ENCODE data around the gene LASP1.
A peak's percentile ranks its signal among the peaks of the same experiment; 100 is the strongest.

LASP1 gene

DNA sequence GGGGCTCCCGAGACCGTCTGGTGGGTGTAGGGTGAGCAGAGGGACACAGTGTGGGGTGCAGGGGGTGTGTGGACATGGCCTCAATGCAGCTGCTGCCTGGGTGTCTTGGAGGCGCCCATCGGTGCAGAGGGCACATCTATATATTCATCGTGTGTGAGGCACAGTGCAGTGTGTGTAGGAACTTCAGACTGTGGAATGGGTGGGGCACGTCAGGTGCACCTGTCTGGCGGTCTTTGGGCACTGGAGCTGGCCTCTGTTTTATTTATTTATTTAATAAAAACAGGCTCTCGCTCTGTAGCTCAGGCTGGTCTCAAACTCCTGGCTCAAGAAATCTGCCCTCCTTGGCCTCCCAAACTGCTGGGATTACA lies 16.8 kb downstream of the LASP1 start:
- DNase-seq (ENCODE audit: low spot score), result no peak

DNA sequence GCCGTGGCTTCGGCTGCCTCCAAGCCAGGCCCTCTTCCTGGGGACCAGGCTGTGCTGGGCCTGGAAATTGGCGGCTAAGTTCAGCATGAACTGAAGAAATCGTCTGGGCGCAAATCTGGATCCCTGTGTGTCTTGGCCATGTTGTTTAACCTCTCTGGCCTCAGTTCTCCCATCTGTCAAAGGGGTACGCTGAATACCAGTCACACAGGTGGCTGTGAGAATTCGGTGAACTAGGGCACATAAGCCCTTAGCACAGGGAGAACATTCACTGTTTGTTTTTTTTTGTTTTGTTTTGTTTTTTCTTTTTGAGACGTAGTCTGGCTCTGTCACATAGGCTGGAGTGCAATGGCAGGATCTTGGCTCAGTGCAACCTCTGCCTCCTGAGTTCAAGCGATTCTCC lies 19.0 kb downstream of the LASP1 start:
- DNase-seq (ENCODE audit: low spot score), result no peak

DNA sequence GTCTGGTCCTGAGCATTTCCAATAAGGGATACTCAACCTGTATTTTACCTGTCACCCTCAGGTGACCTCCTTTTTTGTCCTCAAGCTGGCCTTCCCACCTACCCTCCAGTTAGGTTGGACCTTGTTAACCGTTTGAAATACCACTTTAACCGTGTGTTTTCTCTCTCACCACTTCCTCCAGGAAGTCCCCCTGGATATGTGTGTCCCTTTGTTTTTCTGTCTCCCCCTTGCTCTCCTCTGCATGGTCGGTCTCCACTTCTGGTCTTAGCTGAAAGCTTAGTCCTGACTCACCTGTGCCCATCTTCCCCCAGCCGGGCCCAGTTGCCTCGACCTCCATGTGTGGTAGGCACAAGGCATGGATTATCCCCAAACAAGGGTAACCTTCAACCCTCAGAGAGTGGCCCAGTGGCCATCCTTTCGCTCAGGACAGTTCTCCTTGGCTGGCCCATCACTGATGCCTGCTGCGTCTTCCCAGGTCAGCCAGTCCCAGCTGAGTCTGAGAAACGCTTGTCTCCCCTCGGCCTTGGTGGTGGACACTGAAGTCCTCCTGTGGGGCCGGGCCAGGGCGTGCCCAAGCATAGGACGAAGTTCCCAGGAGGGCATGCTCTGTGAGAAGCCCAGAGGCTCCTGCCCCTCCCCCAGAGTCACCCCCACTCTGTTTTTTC lies 20.0 kb downstream of the LASP1 start:
- DNase-seq (ENCODE audit: low spot score), result no peak

DNA sequence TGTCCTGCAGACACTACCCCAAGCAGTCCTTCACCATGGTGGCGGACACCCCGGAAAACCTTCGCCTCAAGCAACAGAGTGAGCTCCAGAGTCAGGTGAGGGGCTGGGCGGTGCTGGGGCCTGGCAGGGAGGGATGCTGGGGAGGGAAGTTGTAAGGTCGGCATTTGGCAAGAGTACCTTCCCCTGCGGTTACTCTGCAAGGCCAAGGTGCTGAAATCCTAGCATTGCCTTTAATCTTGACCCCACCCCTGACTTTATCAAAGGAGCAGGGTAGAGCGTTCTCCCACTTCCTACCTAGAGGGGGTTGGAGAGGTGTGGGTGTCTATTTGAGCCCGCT lies 20.5 kb downstream of the LASP1 start:
- DNase-seq (ENCODE audit: low spot score), result no peak

DNA sequence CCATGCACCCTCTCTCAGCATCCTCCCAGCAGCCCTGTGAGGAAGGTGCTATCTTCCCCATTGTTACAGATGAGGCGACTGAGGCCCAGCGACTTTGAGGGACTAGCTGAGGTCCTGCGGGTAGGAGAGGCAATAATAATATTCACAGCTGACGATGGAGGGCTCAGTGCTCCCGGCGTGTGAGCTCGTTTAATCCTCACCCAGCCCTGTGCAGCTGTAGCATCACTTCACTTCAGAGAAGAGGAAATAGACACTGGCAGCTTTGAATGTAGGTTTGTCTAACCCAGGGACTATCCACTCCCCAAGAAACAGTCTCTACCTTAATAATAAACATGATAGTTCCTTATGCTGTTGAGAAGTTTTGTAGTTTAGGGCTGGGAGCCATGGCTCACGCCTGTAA lies 21.6 kb downstream of the LASP1 start:
- DNase-seq (ENCODE audit: low spot score), result no peak

DNA sequence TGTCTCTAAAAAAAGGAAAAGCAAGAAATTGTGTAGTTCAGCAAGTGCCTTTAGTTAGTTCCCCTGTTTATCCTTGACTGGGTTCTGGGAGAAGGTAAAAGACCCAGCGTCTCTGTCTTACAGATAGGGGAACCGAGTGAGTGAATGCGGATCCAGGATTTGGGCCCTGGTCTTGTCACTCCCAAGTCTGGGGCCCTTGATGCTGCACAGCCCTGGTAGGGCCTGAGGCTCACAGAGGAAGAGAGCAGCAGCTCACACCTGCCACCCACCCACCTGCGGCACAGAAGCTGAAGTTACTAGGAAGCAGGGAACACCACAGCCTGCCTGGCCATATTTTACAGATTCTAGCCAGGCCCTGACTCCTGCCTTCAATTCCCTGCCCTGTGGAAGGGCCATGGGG lies 22.2 kb downstream of the LASP1 start:
- no peak for DNase-seq (ENCODE audit: low spot score)

DNA sequence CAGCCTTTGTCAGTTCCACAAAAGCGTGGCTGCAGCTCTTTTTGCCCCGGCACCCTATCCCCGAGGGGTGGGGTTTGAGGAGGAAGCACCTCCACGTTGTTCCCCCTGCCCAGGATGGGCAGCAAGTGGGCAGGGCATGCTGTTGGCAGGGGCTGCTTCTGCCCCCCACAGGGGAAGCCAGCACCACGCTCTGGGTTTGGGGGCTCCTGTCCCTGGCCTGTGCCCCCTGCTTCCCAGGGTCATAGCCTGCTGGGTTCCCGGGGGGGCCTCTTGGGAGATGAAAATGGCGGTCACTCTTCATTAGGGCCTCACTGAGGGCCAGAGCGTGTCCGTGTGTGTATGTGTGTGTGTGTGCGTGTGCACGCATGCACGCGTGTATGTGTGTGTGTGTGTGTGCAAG lies 22.8 kb downstream of the LASP1 start:
- no peak for DNase-seq (ENCODE audit: low spot score)

DNA sequence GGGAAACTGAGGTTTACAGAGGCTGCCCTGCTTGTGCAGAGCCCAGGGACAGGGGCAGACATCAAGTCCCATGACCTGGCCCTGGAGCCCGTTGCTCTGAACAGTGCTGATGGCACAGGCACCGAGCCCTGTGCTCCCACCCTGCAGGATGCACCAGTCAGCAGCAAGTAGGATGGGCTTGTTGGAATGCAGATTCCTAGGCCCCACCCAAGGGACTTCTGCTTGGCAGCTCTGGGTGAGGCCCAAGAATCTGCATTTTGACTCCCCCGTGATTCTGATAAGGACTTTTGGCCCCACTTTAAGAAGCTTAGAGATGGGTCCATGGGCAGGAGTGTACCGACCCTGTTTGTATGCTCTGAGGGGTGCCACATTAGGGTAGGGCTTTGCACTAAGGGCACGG lies 23.3 kb downstream of the LASP1 start:
- DNase-seq (ENCODE audit: low spot score), result no peak

DNA sequence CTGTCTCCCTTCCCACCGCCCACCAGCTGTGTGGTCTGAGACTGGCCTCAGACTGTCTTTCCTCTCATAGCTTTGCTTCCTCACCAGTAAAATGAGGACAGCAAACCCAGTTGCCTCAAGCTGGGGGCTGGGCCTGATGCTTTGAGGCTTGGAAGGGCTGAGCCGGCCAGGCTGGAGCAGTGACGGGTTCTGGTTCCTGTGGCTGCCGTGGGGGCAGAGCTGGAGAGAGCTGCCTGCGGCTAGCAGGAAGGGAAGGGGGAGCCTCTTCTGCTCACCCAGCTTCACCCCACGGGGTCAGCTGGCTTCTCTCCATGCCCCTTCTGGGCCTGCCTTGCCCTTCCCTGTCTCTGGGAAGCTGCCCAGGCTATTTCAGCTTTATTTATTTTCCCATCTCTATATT lies 23.7 kb downstream of the LASP1 start:
- DNase-seq (ENCODE audit: low spot score), result no peak

DNA sequence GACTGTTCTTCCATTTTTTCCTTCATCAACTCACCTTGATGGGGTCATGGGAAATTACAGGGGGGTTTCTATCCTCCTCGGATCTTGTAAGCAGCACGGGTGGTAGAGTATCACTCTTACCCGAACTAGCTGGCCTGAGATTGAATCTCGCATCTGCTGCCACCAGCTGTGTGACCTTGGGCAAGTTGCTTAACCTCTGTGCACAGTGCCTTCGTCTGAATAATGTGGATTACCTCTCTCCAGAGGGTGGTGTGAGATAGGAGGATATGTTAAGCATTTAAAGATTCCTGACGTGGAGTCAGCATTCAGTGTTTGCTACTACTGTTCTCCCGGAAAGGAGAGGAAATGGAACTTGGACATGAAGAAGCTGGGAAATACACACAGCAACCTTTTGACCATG lies 24.4 kb downstream of the LASP1 start:
- DNase-seq (ENCODE audit: low spot score), result no peak

DNA sequence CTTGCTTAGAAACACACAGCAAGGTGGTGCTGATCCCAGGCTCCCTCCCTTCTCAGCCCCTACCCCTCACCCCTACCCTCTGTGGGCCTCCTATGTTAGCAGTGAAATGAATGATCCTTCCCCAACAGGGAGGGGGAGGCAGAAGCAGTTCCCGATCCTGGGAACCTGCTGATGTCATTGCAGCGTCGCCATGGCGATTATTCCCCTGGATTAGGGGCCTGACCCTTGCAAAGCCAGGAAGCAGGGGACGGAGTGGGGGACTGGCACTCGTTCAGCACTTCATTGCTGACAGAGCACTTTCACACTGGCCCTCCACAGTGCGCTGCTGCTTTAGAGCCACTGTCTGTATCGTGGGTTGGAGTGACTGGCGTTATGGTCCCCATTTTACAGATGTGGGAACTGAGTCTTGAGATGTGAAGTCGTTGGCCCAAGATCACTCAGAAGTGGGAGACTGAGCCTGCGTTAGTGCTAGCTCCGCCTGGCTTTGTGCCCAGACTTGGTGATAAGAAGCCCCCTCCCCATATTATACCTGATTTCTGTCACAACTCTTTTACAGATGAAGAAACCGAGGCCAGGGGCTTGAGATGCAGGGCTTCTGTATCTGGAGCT lies 26.6 kb downstream of the LASP1 start:
- no peak for DNase-seq (ENCODE audit: low spot score)

DNA sequence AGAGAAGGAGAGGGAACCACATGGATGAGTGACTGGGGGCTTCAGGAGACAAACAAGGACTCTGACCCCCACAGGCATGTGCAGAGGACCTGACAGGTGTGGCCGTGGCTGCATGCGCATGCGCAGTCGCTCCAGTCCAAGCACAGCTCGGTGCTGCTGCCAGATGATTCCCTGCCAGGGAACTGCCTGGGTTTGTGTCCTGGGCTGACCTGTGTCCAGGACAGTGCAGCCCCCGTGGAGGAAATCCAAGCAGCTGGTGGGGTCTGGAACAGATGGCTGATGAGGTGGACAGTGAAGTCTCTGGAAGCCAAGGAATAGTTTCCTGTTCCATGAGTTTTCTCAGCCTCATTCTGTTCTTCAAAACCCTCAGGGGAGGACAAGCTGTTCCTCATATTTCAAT lies 27.3 kb downstream of the LASP1 start:
- no peak for DNase-seq (ENCODE audit: low spot score)

DNA sequence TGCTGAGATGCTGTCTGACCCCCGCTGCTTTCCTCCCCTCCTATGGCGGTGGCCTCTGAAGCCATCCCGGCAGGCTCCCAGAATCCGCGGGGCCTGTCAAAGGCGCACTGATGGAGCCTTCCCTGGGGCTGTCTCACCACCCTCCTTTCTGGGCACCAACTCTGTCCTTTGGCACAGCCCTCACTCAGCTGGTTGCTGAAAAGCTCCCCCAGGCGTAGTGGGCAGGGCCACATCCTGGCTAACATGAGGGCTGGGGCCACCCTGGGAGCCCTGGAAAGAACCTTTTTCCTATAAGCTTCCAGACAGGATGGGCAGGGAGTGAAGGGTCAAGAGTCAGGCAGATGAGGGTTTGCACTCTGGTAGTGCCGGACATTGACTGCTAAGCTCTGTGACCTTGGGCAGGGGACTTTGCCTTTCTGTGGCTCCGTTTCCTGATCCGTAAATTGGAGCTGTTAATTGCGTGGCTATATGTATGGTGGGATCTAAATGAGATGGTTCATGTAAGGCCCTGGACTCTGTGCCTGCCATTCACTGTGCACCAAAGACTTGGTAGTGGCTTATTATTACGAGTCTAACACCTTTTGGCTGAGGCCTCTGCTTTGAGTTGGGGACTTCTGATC lies 27.9 kb downstream of the LASP1 start:
- no peak for DNase-seq (ENCODE audit: low spot score)

DNA sequence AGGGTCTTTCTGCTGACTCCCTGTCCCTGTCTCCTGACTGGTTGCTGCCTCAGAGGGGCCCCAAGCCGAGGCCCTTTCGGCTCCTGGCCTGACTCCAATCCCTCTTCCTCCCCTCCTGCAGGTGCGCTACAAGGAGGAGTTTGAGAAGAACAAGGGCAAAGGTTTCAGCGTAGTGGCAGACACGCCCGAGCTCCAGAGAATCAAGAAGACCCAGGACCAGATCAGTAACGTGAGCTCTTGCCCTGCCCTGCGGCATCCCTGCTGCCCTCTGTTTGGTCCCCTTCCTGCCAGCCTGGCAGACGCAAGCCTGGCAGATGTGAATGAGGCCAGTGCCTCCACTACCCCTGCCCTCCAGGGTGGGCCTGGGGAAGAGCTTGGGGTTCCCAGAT lies 28.4 kb downstream of the LASP1 start:
- DNase-seq (ENCODE audit: low spot score), result no peak

DNA sequence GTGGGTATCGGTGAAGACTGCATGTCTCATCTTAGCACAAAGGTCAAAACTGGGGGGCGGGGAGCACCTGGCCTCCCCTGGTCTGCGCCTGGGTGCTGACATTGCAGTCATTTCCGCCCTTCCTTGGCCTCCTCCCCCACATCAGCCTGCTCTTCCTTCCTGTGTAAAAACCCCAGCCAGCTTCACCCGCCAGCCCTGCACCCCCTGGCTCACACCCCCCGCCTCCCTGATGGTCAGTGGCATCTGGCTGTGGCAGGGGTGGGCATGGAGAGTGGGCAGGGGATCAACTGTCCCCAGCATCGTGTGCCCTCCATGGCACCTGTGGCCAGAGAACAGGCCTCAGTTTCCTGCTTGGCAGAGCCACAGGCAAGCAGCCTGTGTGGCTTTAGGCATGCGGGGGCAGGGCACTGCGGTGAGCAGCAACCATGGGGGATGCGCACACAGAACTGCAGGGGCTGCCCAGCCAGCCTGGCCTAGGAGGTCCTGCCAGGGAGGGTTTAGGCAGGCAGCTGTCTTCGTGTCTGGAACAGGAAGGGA lies 29.0 kb downstream of the LASP1 start:
- DNase-seq (ENCODE audit: low spot score), result no peak

DNA sequence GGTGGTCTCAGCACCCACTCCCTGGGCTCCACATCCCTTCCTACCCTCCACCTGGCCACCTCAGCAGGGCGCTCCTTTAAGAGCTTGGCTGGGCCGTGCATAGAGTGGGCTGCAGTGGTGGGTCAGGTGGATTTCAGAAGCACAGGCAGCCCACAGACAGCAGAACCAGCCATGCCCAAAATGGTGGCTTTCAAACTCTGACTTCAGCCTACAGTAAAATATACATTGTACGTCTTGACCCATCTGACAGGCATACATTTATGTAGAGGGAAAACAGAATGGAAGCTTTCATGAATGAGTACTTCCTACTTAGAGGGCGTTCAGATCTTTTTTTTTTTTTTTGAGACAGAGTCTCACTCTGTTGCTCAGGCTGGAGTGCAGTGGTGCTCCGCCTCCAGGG lies 29.6 kb downstream of the LASP1 start:
- DNase-seq (ENCODE audit: low spot score), result no peak

DNA sequence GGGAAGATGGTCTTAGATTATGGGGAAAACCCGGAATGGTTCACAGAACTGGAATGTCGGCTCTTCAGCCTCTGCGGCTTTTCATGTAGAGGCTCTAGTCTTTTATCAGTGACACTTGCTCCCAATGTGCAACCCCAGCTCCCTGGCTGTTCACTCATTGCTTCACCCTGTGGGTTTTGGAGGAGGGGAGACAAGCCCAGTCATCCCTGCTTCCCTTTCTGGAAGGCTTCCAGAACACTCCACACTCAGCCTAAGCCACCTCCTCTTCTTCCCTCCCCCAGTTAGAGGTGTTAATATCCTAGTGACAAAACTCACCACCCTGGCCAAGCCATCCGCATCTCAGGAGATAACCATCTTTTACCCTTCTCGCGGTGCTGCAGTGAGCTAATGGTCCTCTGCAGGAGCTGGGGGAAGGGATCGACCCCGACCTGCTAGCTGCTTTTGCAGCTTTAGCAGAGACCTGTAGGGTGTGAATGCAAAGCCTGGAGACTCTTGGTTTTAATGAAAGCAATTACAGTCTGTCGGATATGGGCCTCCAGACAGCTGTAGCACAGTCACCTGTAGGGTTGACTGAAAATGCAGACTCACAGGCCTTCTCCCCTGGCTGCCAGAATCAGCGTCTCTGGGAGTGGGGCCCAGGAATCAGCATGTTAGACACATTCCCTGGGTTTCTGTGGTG lies 31.3 kb downstream of the LASP1 start:
- peak; percentile 96 for DNase-seq (ENCODE audit: low spot score)

DNA sequence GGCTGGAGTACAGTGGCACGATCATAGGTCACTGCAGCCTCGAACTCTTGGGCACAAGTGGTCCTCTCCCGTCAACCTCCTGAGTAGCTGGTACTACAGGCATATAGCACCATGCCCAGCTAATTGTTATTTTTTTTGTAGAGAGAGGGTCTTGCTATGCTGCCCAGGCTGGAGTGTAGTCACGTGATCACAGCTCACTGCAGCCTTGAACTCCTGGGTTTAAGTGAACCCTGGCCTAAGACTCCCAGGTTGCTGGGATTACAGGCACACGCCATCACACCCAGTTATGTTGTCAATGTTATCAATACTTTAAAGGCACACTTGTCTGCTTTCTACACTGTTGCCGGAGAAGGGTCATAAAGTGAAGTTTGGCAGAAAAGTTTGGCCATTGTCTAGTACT lies 33.5 kb downstream of the LASP1 start:
- no peak for DNase-seq (ENCODE audit: low spot score)

DNA sequence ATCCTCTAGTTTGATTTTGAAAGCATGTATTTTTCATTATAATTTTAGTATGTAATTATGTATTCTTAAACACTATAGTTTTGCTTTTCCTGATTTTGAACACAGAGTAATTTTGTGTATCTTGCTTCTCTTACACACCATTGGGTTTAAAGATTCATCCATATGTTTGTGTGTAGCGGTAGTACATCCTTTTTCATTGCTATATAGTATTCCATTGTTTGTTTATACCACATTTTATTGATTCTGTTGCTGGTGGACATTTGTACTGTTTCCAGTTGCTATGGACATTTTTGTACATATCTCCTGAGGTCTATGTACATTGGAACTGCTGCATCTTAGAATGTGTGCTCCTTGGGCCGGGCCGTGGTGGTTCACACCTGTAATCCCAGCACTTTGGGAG lies 35.0 kb downstream of the LASP1 start:
- DNase-seq (ENCODE audit: low spot score), result no peak

DNA sequence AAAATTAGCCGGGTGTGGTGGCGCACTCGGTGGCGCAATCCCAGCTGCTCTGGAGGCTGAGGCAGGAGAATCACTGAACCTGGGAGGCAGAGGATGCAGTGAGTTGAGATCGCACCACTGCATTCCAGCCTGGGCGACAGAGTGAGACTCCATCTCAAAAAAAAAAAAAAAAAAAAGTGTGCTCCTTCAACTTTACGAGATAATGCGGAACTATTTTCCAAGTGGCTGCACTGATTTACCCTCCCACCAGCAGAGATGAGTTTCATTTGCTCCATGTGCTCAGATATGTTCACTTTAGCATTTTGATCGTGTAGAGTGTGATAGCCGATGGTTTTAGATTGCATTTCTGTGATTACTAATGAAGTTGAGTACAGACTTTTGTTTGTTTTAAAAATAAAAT lies 35.5 kb downstream of the LASP1 start:
- DNase-seq (ENCODE audit: low spot score), result no peak

DNA sequence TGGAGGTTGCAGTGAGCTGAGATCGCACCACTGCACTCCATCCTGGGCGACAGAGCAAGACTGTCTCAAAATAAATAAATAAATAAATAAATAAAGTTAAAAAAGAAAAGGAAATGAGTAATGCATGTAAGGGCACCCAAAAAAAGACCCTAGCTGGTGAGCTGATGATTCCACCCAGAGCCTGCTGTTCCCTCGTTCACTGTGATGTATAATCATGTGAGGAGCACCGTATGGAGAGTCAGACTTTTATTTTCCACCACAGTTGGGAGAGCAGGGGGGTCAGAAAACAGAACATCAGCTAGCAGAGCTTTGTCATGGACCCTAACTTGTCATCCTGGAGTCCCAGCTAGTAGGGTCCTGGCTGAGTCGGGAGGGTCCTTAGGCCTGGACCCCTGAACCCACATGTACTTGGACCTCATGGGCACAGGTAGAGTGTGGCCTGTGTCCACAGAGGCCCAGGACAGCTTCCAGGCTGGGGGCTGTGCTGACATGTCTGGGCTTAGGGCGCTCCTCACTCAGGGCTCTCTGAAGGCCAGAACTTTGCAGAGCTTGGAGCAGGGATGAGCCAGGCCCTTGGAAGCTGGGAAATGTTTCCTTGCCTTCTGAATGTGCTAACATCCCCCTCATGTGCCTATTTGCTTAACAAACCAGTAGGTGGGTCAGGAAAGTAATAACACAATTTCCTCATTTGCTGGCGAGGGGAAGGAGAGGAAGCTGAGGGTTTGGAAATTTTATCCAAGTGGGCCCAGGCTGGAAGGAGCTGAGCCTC lies 36.8 kb downstream of the LASP1 start:
- DNase-seq (ENCODE audit: low spot score), result no peak

DNA sequence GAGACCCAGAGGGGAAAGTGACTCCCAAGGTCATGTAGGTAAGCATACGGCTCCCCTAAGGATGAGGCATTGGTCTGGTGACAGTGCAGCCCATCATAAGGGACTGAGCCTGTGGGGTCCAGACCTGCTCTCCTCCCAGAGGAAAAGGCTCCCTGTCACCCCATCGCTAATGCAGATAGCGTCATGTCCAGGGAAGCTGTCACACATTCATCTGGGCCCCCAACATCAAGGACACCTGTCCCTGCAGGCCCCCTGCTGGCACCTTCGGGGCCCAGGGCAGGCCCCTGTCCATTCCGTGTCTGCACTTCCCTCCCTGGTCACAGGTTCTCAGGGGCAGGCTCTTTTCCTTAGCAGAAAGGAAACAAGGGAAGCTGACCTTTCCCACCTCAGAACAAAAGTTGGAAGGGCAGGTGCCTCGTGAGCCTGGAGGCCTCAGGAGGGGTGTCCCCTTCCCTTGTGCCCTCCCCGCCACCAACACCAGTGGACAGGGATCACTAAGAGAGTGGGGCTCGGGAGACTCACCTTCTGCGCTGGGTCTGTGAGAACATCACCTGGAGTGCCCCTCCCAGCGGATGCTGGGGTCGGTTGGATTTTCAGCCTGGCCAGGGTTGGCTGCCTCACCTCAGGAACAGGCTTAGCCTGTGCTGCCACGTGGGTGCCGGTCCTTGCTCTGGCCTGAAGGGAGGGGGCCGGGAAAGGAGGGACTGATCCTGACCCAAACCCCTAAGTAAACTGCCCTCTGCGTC lies 38.2 kb downstream of the LASP1 start:
- DNase-seq (ENCODE audit: low spot score), result no peak

Measured in AG20443 (cell line).